Measurements from ENCODE around the gene RNPEP. TPM values are rescaled to one million over a fixed set of nuclear protein-coding genes. Genes with fewer than 3 reads are reported as not detected.

RNPEP gene
- polyA plus RNA-seq, 3 donors = 108 to 153 (median 127) TPM

DNA sequence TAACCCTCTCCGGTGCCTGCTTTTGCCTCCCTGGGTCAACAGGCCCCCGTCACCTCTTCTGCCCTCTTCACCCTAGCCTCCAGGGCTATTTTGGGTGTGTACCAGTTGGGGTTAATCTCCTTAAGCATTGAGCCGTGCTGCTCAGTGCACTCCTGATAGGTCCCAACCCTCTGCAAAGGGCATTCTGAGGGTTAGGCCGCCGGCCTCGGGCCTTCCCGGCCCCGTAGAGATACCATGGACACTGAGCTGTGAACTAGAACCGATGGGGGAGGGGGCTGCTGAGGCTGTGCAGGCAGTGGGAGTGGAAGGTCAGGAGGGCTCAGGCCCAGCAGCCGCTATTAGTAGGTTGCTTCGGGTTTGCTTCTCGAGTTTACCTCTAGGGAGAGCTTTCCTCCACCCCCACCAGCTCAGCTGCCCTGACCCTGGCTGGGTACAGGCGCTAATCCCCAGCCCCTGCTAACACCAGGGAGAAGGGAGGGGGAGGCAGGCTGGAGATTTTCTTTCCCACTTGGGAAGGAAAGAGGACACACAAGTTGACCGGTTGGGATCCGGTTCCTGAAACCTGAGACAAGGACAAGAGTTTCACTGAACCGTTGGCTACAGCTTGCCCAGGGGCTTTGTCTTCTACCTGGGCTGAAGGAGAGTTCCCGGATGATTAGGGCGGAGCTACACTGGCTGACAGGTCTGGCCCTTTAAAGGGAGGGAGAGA lies 40.9 kb upstream of the RNPEP start:
- H3K4me2 ChIP-seq (replicated peaks; ENCODE audit: extremely low read depth, low read length, poor library complexity, severe bottlenecking) = no peak overlapping the region
- intact Hi-C loops (cut with micrococcal nuclease) = no loop called here

DNA sequence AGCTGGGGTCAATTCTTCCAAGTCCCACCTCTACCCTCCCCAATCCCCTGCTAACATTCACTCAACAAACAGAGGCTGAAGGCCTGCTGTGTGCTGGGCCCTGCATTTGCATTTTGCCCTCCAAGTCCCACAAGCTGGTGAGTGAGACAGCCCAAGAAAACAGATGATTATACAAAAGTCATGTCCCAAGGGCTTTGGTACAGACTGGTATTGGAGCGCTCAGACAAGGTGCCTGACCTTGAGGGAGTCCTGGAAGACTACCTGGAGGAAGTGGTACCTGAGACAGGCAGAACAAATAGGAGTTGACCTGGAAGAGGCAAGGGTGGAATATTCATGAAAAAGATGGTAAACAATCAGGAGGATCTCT lies 40.3 kb upstream of the RNPEP start:
- peaks cover 26 to 29% of the 10 kb centered on the region in 2 donors for H3K27me3 ChIP-seq (ENCODE audit: control insufficient read depth in 2 of 2, insufficient read depth in 2 of 2, low read length in 2 of 2)
- no peak overlapping the region for H3K4me2 ChIP-seq (replicated peaks; ENCODE audit: extremely low read depth, low read length, poor library complexity, severe bottlenecking)

More for the DNA sequence above, 40.9 kb upstream of the RNPEP start:
- no peak overlapping the region for H2AFZ ChIP-seq (ENCODE audit: insufficient read depth, low read depth, low read length, poor library complexity, severe bottlenecking)
- no peak overlapping the region for H3K27ac Mint-ChIP-seq
- no peak overlapping the region for H3K4me3 ChIP-seq (replicated peaks in 1 of 3; ENCODE audit: low read depth in 2 of 3, low read length in 3 of 3)
- 91% methylated on average over 7 of the region's 18 CpGs for WGBS (ENCODE audit: insufficient coverage)
- H3K4me1 Mint-ChIP-seq = peaks cover 14% of the 10 kb centered on the region
- H3K9me3 ChIP-seq (replicated peaks in 1 of 2; ENCODE audit: control insufficient read depth in 1 of 2, insufficient read depth in 1 of 2, low read length in 2 of 2) = peaks cover 0 to 8% of the 10 kb centered on the region in 2 donors
- H3K36me3 Mint-ChIP-seq = no peaks in the 10 kb centered on the region
- peaks cover 21 to 24% of the 10 kb centered on the region in 2 donors for H3K27me3 ChIP-seq (ENCODE audit: control insufficient read depth in 2 of 2, insufficient read depth in 2 of 2, low read length in 2 of 2)
- H3K9ac ChIP-seq (ENCODE audit: insufficient read depth, low read length, poor library complexity, severe bottlenecking) = no peak overlapping the region
- H3K4me3 Mint-ChIP-seq = no peak overlapping the region
- TF ChIP-seq, protein P1, sequence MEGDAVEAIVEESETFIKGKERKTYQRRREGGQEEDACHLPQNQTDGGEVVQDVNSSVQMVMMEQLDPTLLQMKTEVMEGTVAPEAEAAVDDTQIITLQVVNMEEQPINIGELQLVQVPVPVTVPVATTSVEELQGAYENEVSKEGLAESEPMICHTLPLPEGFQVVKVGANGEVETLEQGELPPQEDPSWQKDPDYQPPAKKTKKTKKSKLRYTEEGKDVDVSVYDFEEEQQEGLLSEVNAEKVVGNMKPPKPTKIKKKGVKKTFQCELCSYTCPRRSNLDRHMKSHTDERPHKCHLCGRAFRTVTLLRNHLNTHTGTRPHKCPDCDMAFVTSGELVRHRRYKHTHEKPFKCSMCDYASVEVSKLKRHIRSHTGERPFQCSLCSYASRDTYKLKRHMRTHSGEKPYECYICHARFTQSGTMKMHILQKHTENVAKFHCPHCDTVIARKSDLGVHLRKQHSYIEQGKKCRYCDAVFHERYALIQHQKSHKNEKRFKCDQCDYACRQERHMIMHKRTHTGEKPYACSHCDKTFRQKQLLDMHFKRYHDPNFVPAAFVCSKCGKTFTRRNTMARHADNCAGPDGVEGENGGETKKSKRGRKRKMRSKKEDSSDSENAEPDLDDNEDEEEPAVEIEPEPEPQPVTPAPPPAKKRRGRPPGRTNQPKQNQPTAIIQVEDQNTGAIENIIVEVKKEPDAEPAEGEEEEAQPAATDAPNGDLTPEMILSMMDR (IDR thresholded peaks at IDR 0.05) = no peak
- H3K9me3 Mint-ChIP-seq = peaks cover 0 to 14% (median 0%) of the 10 kb centered on the region in 7 donors
- no peaks in the 10 kb centered on the region for H3K36me3 ChIP-seq (replicated peaks in 1 of 2; ENCODE audit: control insufficient read depth in 1 of 2, insufficient read depth in 2 of 2, low read length in 2 of 2)
- peaks cover 27 to 31% (median 31%) of the 10 kb centered on the region in 3 donors for H3K27me3 Mint-ChIP-seq (ENCODE audit: low read depth in 3 of 3)
- no peak for DNase-seq
- H3K4me1 ChIP-seq (ENCODE audit: control insufficient read depth in 1 of 2, insufficient read depth in 2 of 2, low read length in 2 of 2) = peaks cover 0 to 7% of the 10 kb centered on the region in 2 donors
- no peaks in the 10 kb centered on the region for H4K20me1 ChIP-seq (ENCODE audit: insufficient read depth, low read length)
- H3K79me2 ChIP-seq (ENCODE audit: insufficient read depth, low read length) = no peaks in the 10 kb centered on the region
- no peak overlapping the region for H3K27ac ChIP-seq (ENCODE audit: low read depth in 1 of 2, low read length in 2 of 2)

More for the DNA sequence above, 40.3 kb upstream of the RNPEP start:
- Mint-ChIP-seq H3K27me3 (ENCODE audit: low read depth in 3 of 3) (peaks cover 33 to 37% (median 36%) of the 10 kb centered on the region in 3 donors), H3K9me3 (peaks cover 0 to 14% (median 2%) of the 10 kb centered on the region in 7 donors), H3K4me3 (no peak overlapping the region), H3K4me1 (peaks cover 18% of the 10 kb centered on the region), H3K36me3 (no peaks in the 10 kb centered on the region), H3K27ac (no peak overlapping the region)
- H3K27ac ChIP-seq (ENCODE audit: low read depth in 1 of 2, low read length in 2 of 2) = no peak overlapping the region
- no peak overlapping the region for H3K4me3 ChIP-seq (replicated peaks in 1 of 3; ENCODE audit: low read depth in 2 of 3, low read length in 3 of 3)
- no peak overlapping the region for H3K9ac ChIP-seq (ENCODE audit: insufficient read depth, low read length, poor library complexity, severe bottlenecking)
- intact Hi-C loops (cut with micrococcal nuclease) = no loop called here
- TF ChIP-seq, protein P1 (IDR thresholded peaks at IDR 0.05) = no peak
- 100% methylated on average over 1 of the region's 1 CpG for WGBS (ENCODE audit: insufficient coverage)
- no peaks in the 10 kb centered on the region for H4K20me1 ChIP-seq (ENCODE audit: insufficient read depth, low read length)
- no peak for DNase-seq
- peaks cover 0 to 9% of the 10 kb centered on the region in 2 donors for H3K4me1 ChIP-seq (ENCODE audit: control insufficient read depth in 1 of 2, insufficient read depth in 2 of 2, low read length in 2 of 2)
- H3K9me3 ChIP-seq (replicated peaks in 1 of 2; ENCODE audit: control insufficient read depth in 1 of 2, insufficient read depth in 1 of 2, low read length in 2 of 2) = peaks cover 0 to 8% of the 10 kb centered on the region in 2 donors
- H3K79me2 ChIP-seq (ENCODE audit: insufficient read depth, low read length) = no peaks in the 10 kb centered on the region
- no peak overlapping the region for H2AFZ ChIP-seq (ENCODE audit: insufficient read depth, low read depth, low read length, poor library complexity, severe bottlenecking)
- H3K36me3 ChIP-seq (replicated peaks in 1 of 2; ENCODE audit: control insufficient read depth in 1 of 2, insufficient read depth in 2 of 2, low read length in 2 of 2) = no peaks in the 10 kb centered on the region

Measured in CD14-positive monocyte (primary cell).